Measurements from ENCODE around the gene SLC36A3.

DNA sequence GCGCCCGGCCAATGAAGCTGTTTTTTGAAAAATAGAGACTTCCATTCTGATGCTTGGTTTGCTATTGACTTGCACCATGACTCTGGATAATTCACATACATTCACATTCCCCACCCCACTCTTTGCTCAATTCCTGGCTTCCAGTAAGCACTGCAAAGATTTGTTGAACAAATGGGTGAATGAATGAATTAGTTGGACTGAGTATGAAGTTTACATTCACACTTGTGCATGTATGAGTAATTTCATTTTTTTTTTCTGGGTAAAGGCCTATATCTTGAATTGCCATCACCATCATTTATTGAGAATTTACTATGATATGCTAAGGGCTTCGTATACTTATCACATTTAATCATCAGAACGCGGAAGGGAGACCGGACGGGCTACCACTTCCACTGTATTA, 65.9 kb downstream of the SLC36A3 start:
- TF ChIP-seq, protein P1, sequence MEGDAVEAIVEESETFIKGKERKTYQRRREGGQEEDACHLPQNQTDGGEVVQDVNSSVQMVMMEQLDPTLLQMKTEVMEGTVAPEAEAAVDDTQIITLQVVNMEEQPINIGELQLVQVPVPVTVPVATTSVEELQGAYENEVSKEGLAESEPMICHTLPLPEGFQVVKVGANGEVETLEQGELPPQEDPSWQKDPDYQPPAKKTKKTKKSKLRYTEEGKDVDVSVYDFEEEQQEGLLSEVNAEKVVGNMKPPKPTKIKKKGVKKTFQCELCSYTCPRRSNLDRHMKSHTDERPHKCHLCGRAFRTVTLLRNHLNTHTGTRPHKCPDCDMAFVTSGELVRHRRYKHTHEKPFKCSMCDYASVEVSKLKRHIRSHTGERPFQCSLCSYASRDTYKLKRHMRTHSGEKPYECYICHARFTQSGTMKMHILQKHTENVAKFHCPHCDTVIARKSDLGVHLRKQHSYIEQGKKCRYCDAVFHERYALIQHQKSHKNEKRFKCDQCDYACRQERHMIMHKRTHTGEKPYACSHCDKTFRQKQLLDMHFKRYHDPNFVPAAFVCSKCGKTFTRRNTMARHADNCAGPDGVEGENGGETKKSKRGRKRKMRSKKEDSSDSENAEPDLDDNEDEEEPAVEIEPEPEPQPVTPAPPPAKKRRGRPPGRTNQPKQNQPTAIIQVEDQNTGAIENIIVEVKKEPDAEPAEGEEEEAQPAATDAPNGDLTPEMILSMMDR (IDR thresholded peaks at IDR 0.05) = no peak
- no peak for TF ChIP-seq POLR2A (IDR thresholded peaks at IDR 0.05)
